CD4-positive, alpha-beta T cell treated with Interleukin-21 for 1 hour (primary cell): Measurements from ENCODE around the gene CHST12.
"Not testable (repeated sequence)": the region's sequence is repeated elsewhere in the genome, so short reads cannot be mapped to it uniquely, and the experiment has no call there.

Source experiments
- DNase-seq: peaks from one replicate; pipeline ENCODE4 v3.0.0-alpha.2; 2020

The CHST12 gene

DNA sequence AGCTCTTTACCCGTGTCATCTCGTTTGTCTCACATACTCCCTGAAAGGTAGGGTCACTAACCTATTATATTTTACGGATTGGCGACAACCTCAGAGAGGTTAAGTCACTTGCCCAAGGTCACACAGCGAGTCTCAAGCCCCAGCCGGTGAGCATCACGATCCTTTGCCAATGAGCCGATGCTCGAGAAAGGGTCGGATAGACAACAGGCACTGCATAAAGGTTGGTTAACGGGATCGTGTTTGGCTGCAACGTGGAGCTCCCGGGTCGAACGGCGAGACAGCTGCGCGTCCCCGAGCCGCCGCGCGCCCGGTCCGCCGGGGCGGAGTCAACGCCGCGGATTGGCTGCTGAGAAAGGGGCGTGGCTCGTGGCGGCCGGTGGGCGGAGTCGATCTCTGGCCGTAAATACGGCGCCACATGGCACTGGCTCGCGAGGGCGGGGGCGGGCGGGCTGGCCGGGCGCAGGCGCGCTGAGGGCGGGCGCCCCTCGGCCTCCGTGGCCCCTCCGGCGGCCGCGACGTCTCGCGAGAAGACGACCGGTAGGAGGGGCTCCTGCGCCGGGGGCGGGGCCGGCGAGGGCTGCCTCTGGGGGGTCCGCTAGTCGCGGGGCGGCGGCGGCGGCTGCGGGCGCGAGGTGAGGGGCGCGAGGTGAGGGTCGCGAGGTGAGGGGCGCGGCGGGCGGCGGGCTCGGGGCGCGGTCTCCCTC lies at the start of gene CHST12:
TSS of gene CHST12 (plus strand) at position 598 of the 704 bp plus-strand sequence. CDS start 29,029 bp downstream, outside the sequence.
- DNase-seq, result peak; percentile 96

DNA sequence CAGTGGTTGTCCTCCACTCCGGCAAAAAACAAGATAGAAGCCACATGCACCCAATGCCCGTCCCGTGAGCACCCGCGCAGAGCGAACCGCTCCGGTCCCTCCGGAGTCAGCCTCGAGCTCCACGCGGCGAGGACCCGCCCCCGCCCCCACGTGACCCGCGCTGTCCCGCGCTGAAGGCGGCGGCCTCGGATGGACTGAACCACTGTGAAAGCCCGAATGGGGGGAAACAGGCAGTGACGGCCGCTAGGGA lies 49.5 kb upstream of the CHST12 start:
- peak; percentile 91 for DNase-seq

- DNase-seq, result peak; percentile 93
Measured at GRCh38 chr7:2354186-2354938, 49.0 kb upstream of the CHST12 start, which contains the start of gene EIF3B. Gene EIF3B (plus strand): TSS chr7:2354827. CDS start chr7:2354922, 95 bp downstream.

DNA sequence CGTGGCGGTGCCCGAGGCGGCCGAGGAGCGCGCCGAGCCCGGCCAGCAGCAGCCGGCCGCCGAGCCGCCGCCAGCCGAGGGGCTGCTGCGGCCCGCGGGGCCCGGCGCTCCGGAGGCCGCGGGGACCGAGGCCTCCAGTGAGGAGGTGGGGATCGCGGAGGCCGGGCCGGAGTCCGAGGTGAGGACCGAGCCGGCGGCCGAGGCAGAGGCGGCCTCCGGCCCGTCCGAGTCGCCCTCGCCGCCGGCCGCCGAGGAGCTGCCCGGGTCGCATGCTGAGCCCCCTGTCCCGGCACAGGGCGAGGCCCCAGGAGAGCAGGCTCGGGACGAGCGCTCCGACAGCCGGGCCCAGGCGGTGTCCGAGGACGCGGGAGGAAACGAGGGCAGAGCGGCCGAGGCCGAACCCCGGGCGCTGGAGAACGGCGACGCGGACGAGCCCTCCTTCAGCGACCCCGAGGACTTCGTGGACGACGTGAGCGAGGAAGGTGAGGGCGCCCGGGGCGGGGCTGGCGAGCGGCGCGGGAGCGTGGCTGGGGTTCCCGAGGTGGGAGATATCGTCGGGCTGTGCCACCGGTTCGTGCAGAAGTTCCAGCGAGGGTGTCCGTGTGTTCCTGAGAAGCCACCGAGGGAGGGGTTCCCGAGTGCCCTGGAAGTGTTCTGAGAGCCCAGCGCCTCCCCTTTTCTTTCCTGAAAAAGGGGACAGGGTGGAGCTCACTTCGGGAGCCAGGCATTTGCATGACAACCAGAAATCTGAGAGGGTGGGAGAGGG lies 48.3 kb upstream of the CHST12 start:
- DNase-seq, result no peak

GRCh38 chr7:2355705-2356008 lies 47.8 kb upstream of the CHST12 start:
- DNase-seq, result no peak

DNA sequence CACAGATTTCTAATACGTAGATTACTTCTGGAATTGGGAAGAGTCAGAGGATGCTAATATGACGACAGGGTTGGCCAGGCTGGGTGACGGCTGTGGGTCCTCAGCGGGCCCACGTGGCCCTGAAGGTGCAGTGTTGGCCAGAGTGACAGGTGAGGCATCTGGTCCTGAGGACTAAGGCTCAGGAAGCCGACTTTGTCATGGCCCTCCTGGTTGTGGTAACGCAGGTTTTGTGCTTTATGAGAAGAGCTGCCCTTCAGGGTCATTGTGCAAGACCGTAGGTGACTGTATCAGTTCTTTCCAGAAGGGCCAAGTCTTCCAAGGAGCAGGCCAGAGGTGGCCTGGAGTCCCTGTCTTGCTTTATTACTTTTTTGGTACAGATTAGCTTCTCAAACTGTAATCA lies 46.2 kb upstream of the CHST12 start:
- no peak for DNase-seq

GRCh38 chr7:2357571-2357970 lies 45.8 kb upstream of the CHST12 start:
- DNase-seq, result no peak

GRCh38 chr7:2358968-2359527 lies 44.4 kb upstream of the CHST12 start:
- DNase-seq, result no peak

GRCh38 chr7:2359610-2360009 lies 43.8 kb upstream of the CHST12 start:
- no peak for DNase-seq

GRCh38 chr7:2360796-2361195 lies 42.6 kb upstream of the CHST12 start:
- DNase-seq, result no peak

DNA sequence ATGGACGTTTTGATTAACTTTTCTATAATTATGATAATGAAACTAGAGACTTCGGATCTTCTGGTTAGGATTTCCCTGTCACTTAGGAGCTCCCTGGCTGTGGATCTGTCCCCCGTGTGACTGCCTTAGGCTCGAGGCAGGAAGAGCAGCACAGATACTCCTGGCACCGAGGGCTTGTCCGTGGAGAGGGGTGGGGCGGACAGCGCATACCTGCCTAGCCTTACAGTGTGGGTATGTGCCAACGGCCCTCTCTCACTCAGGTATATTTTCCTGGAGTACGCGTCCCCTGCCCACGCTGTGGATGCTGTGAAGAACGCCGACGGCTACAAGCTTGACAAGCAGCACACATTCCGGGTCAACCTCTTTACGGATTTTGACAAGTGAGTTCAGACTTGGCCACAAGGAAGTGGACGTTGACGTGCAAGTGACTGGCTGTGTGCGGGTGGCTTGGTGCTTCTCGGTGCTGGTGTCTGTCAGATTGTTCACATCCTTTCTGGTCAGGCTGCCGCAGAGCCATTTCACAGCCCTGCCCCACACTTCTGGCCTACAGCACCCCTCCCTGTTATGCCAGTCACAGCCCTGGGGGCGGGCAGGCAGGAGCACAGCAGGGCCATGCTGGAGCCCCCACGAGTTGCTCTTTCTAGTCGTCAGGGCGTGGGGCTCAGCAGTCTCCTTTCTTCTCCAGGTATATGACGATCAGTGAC lies 40.9 kb upstream of the CHST12 start:
- no peak for DNase-seq

DNA sequence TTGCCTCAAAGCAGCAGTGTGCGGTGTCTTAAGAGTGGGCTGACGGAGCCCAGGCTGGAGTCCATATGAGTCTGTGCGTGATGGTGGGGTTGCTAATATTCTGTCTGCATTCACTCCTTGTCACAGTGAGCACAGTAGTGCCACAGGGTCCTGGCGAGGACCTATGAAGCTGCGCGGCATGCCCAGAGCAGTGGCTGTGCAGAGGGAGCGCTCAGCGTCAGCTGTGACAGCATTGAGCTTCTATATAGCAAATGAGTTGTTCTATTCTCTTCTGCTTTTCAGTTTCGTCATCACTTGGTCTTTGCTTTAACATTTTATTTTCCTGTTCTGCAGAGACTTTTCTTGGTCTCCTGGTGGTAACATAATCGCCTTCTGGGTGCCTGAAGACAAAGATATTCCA lies 34.3 kb upstream of the CHST12 start:
- no peak for DNase-seq

GRCh38 chr7:2371329-2371728 lies 32.1 kb upstream of the CHST12 start:
- DNase-seq, result no peak

DNA sequence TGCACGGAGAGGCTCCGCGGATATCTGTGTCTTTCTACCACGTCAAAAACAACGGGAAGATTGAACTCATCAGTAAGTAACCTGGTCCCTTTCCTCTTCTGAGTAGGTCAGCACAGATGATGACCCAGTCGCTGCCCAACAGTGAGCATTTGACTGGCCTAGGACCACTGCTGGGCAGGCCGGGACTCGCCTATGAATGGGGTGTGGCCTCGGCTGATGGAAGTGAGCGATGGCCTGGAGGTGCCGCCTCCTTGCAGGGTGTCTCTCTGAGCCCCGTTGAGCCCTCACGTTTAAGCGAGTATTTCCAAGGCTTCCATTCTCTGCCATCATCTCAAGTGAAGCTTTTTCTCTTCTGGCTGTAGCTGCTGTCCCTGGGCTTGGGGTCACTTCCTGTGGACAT lies 30.7 kb upstream of the CHST12 start:
- no peak for DNase-seq

DNA sequence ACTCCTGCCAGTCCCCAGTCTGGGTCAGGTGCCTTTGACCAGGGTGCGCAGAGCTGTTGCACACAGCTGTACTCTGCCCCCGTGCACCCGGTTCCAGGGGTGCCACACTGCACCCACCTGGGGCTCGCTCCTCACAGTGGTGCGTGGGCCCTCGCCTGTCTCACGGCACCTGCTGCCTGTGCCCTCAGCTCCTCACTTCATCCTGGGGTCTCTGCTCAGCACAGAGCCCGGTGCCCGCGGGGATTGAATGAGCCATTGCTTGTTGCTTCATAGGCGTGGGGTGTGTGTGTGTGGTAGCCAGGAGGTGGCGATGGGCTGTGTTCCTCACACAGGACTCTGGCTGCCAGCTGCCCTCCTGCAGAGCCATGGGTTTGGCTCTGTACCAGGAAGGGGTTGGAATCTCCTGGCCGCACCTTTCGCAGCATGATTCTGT lies 30.3 kb upstream of the CHST12 start:
- DNase-seq, result no peak

- no peak for DNase-seq
Measured at GRCh38 chr7:2373646-2374045, 29.8 kb upstream of the CHST12 start.

GRCh38 chr7:2374401-2374800 lies 29.0 kb upstream of the CHST12 start:
- DNase-seq, result no peak

DNA sequence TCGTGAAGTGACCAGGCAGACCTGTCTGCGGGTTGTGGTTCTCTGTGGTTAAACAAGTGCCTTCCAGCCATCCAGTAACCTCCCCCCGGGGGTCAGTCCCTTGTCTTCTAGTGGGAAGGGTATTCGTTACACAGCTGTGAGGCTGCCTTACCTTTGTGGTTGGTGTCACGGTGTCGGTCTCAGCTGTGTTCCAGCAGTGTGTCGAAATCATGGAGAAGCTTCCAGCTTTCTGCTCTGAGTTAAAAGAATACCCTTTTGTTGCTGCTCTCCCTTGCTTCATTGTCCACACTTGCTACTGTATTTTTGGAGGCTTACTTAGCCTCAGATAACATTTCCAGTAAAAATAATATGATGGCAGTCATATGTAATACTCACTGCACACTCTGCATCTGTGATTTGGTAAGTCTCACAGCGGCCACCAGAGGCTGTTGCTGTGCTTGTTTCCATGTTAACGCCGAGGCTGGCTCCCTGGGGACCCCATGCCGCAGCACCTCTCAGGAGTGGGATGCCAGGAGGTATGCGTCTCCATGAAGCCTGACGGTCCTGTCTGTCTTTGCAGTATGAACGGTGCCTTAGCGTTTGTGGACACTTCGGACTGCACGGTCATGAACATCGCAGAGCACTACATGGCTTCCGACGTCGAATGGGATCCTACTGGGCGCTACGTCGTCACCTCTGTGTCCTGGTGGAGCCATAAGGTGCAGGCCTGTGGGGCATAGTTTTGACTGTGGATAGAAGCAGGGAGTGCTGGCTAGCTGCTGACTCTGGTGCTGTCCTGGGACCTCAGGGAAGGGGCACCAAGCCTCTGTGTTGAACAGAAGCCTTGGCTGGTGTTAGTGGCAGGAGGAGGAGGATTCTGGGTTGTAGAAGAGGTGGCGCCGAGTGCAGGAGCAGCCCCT lies 28.3 kb upstream of the CHST12 start:
- no peak for DNase-seq

- DNase-seq, result no peak
Measured at GRCh38 chr7:2376351-2377154, 26.9 kb upstream of the CHST12 start.

GRCh38 chr7:2377492-2377891 lies 25.9 kb upstream of the CHST12 start:
- DNase-seq, result not testable (repeated sequence)

GRCh38 chr7:2378125-2378524 lies 25.3 kb upstream of the CHST12 start:
- DNase-seq, result not testable (repeated sequence)
